GM12875 (cell line): Measurements from ENCODE around the gene PRICKLE3.

Experiments
- H3K4me3 ChIP-seq: one replicate; pipeline ENCODE4 v1.5.1; 2011; ENCODE audit warnings: low read depth, low read length, control low read depth
- CTCF ChIP-seq: IDR thresholded peaks from 2 replicates; pipeline ENCODE4 v1.5.1; 2011; ENCODE audit warnings: low read depth, mild to moderate bottlenecking, control low read depth, inconsistent platforms, low read length, moderate library complexity, borderline replicate concordance; ENCODE audit not compliant: insufficient read depth

Gene PRICKLE3

GRCh38 chrX:49214416-49214815, 28.2 kb upstream of the PRICKLE3 start:
- no peak for TF ChIP-seq CTCF
- H3K4me3 ChIP-seq = no peak overlapping the region

- H3K4me3 ChIP-seq = no peak overlapping the region
- TF ChIP-seq CTCF = no peak
Measured at GRCh38 chrX:49212861-49213260, 26.7 kb upstream of the PRICKLE3 start.

GRCh38 chrX:49212209-49212608, 26.0 kb upstream of the PRICKLE3 start:
- no peak for TF ChIP-seq CTCF

GRCh38 chrX:49211074-49211473, 24.9 kb upstream of the PRICKLE3 start:
- H3K4me3 ChIP-seq = no peak overlapping the region
- TF ChIP-seq CTCF = no peak

More at GRCh38 chrX:49212209-49212608, 26.0 kb upstream of the PRICKLE3 start:
- H3K4me3 ChIP-seq = no peak overlapping the region

- H3K4me3 ChIP-seq = no peak overlapping the region
- no peak for TF ChIP-seq CTCF
Measured at GRCh38 chrX:49210406-49210805, 24.2 kb upstream of the PRICKLE3 start.

GRCh38 chrX:49209434-49210251, 23.5 kb upstream of the PRICKLE3 start:
- H3K4me3 ChIP-seq = no peak overlapping the region
- no peak for TF ChIP-seq CTCF

- H3K4me3 ChIP-seq = no peak overlapping the region
- no peak for TF ChIP-seq CTCF
Measured at GRCh38 chrX:49208399-49208798, 22.2 kb upstream of the PRICKLE3 start.
